Heart right ventricle (tissue), 16 donors: ENCODE data around the gene SLPI. TPM values are rescaled to one million over a fixed set of nuclear protein-coding genes. Genes with fewer than 3 reads are reported as not detected.

Experiments
- ATAC-seq, 8 donors: fragments of 200-7000 bp; cut with Tn5 transposase; one replicate each; pipeline ENCODE4 v1.9.1; 2020; ENCODE audit warnings: mild to moderate bottlenecking in 8 of 8, moderate library complexity in 8 of 8, moderate number of reproducible peaks in 1 of 8
- DNase-seq, 2 donors: peaks; one replicate each; pipeline ENCODE4 v3.0.0-alpha.2; 2020
- H3K27ac ChIP-seq, 10 donors: fragments of 200-600 bp; sonication (generic) in 2 of 10; one replicate each; pipeline versions ENCODE4 v1.5.0 to v1.8.0; 2020 to 2022; ENCODE audit warnings: mild to moderate bottlenecking in 3 of 10
- H3K27me3 ChIP-seq, 7 donors: fragments of 200-600 bp; one replicate each; pipeline ENCODE4 v1.8.0; 2021 to 2022; ENCODE audit warnings: mild to moderate bottlenecking in 2 of 7
- H3K36me3 ChIP-seq, 9 donors: fragments of 200-600 bp; sonication (generic) in 1 of 9; one replicate each; pipeline versions ENCODE4 v1.5.0 to v1.8.0; 2020 to 2022; ENCODE audit warnings: mild to moderate bottlenecking in 2 of 9
- H3K4me1 ChIP-seq, 9 donors: fragments of 200-600 bp; sonication (generic) in 1 of 9; one replicate each; pipeline versions ENCODE4 v1.5.0 to v1.8.0; 2020 to 2022; ENCODE audit warnings: mild to moderate bottlenecking in 4 of 9
- H3K4me3 ChIP-seq, 10 donors: fragments of 200-600 bp; sonication (generic) in 2 of 10; one replicate each; pipeline versions ENCODE4 v1.5.0 to v1.8.0; 2020 to 2022; ENCODE audit warnings: mild to moderate bottlenecking in 7 of 10, moderate library complexity in 2 of 10
- H3K9me3 ChIP-seq, 11 donors: fragments of 200-600 bp in 10 of 11; sonication (generic) in 2 of 11; one replicate each; pipeline versions ENCODE4 v1.5.0 to v1.8.0; 2013 to 2022; ENCODE audit warnings: mild to moderate bottlenecking in 2 of 11, control low read depth in 1 of 11, moderate library complexity in 1 of 11
- WGBS, 2 donors: extraction: QIAGEN DNeasy Blood & Tissue Kit; methylation state at CpG; one replicate each; pipeline ENCODE4 v1.1.7; 2013; ENCODE audit warnings: inconsistent platforms in 1 of 2; 5-methylcytosine and 5-hydroxymethylcytosine counted together
- intact Hi-C, 10 donors: fragments of 100-400 bp; cut with DNase I; formaldehyde crosslinking; loops; one replicate each; pipeline versions ENCODE4 v1.11.1 to v1.14.2; 2022
- polyA plus RNA-seq, 2 donors: library from polyadenylated mRNA; stranded (reverse); fragments of 200-250 nt; gene quantifications; one replicate each; pipeline ENCODE4 v1.2.3, GENCODE V29; 2013
- total RNA-seq, 10 donors: library from RNA; stranded (reverse); fragmentation: NEBNext Ultra II Directional in 3 of 10; extraction: Animal tissue kit (Norgen Biotek cat#: 25700) in 3 of 10; gene quantifications; one replicate each; pipeline versions ENCODE4 v1.2.1 to v1.2.4, GENCODE V29; 2021 to 2023
- TF ChIP-seq, protein P1 (sequence below), 9 donors: fragments of 200-600 bp; sonication (generic) in 2 of 9; IDR thresholded peaks; one replicate each; pipeline versions ENCODE4 v1.5.0 to v1.8.0; 2021 to 2022; ENCODE audit warnings: antibody characterized with exemption in 9 of 9, mild to moderate bottlenecking in 5 of 9, moderate library complexity in 1 of 9
- donor health status: Arrhythmogenic right ventricular cardiomyopathy.
- donor health status: ischemic (EF 13 %, LVEDD 7.1; RV severe dilation, severe dysfunction).
- donor health status: healthy with polysubstance abuse.
- donor health status: DM: no; HTN: yes; CAD: no.
- donor health status: DM: no; HTN: no; CAD: no.
- donor health status: ischemic (EF 25% LVEDD 6.9; RV normal size, moderate dysfunction).
- donor health status: ischemic (EF 25% LVEDD 5.7; RV mildly dilated, moderate dysfunction).
- donor health status: healthy.
- donor health status: DM: yes; HTN: yes; CAD: no.
- donor health status: Ischemic cardiomyopathy.
- donor health status: ischemic (EF 35%, LVEDD 5.7; RV mildly dilated, moderate dysfunction).
- donor health status: nonischemic (EF 11% LVEDD 7.7; RV severe dilation, severe dysfunction).
- donor health status: DM: yes; HTN: yes; CAD: no.
- donor health status: PGD.
- donor health status: ischemic (EF 29% LVEDD 5.4; RV normal size, mild dysfunction).
- donor health status: nonischemic (EF 23%, LVEDD 6.1; RV moderate dilation, normal function).

The SLPI gene
- total and polyA plus RNA-seq, 12 donors, result 0.43 to 5.1 (median 1.8) TPM; not detected in 4

DNA sequence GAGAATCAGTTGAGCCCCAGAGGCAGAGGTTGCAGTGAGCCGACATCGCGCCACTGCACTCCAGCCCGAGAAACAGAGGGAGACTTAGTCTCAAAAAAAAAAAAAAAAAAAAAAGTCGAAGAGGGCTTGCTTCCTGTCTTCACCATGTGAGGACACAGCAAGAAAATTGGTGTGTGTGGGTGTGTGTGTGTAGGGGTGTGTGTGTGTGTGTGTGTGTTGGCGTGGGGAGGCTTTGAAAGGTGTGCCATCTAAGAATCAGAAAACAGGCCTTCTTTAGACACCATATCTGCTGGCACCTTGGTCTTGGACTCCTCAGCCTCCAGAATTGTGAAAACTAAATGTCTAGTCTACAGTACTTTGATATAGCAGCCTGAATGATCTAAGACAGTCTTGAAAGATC, 45.4 kb upstream of the SLPI start:
- Histone ChIP-seq H3K36me3 (no peaks in the 10 kb centered on the region), H3K4me3 (no peak overlapping the region), H3K4me1 (no peaks in the 10 kb centered on the region), H3K27me3 (peaks cover 0 to 79% (median 54%) of the 10 kb centered on the region in 7 donors), H3K9me3 (no peaks in the 10 kb centered on the region), H3K27ac (no peak overlapping the region)
- TF ChIP-seq, protein P1, sequence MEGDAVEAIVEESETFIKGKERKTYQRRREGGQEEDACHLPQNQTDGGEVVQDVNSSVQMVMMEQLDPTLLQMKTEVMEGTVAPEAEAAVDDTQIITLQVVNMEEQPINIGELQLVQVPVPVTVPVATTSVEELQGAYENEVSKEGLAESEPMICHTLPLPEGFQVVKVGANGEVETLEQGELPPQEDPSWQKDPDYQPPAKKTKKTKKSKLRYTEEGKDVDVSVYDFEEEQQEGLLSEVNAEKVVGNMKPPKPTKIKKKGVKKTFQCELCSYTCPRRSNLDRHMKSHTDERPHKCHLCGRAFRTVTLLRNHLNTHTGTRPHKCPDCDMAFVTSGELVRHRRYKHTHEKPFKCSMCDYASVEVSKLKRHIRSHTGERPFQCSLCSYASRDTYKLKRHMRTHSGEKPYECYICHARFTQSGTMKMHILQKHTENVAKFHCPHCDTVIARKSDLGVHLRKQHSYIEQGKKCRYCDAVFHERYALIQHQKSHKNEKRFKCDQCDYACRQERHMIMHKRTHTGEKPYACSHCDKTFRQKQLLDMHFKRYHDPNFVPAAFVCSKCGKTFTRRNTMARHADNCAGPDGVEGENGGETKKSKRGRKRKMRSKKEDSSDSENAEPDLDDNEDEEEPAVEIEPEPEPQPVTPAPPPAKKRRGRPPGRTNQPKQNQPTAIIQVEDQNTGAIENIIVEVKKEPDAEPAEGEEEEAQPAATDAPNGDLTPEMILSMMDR (IDR thresholded peaks at IDR 0.05), result no peak
- 90 to 92% methylated on average over 6 of the region's 6 CpGs for WGBS, 2 donors
- DNase-seq (no peak), ATAC-seq (no peak)
- intact Hi-C loops, result loop anchor here in 1 of 10 donors (10.0 kb wide), 1 partner anchor 295 kb away; no protein-coding TSS in a partner anchor

DNA sequence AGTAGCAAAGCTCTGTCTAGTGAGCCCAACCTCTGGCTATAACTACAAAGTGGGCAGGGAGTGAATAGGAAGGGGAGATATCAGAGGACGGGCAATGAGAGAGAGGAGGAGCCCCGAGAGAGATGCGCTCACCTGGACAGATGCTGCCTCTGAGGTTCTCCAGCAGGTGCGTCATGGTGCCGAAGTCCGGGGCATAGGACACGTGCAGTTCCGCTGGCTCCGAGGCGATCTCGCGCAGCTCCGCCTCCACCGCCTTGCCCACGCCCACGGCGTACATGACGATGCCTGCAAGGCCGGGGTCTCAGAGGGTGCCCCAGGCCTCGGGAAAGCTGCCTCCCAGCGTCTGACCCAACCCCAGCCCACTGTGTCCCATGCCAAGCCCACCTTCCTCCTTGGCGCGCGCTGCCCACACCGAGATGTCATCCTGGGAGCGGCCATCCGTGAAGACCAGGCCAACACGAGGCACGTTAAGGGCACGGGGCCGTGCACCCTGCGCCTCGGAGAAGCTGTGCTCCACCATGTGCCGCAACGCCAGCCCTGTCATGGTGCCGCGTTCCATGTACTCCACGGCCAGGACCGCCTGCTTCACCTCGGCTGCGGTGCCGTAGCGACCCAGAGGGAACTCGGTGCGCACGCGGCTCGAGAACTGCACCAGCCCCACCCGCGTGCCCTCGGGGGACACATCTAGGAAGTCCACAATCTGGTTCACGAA, 43.6 kb upstream of the SLPI start:
- no peak overlapping the region for H3K27ac ChIP-seq
- H3K36me3 ChIP-seq, result no peaks in the 10 kb centered on the region
- 89 to 90% methylated on average over 52 of the region's 52 CpGs for WGBS, 2 donors
- ATAC-seq, result no peak
- no peak for DNase-seq
- H3K4me1 ChIP-seq, result peaks cover 0 to 14% (median 8%) of the 10 kb centered on the region in 9 donors
- intact Hi-C loops, result loop anchor here in 1 of 10 donors (10.0 kb wide), 1 partner anchor 293 kb away; no protein-coding TSS in a partner anchor
- H3K4me3 ChIP-seq, result no peak overlapping the region
- TF ChIP-seq, protein P1 (IDR thresholded peaks at IDR 0.05), result no peak
- H3K27me3 ChIP-seq, result peaks cover 5 to 78% (median 55%) of the 10 kb centered on the region in 7 donors
- H3K9me3 ChIP-seq, result no peaks in the 10 kb centered on the region

DNA sequence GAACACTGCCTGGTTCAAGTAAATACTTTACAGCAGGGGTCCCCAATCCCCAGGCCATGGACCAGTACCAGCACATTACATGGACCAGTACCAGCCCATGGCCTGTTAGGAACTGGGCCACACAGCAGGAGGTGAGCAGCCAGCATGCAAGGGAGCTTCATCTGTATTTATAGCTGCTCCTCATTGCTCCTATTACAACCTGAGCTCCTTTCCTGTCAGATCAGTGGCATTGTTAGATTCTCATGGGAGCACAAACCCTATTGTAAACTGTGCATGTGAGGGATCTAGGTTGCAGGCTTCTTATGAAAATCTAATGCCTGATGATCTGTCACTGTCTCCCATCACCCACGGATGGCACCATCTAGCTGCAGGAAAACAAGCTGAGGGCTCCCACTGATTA, 40.3 kb upstream of the SLPI start:
- no peak overlapping the region for H3K27ac ChIP-seq
- TF ChIP-seq, protein P1 (IDR thresholded peaks at IDR 0.05), result no peak
- intact Hi-C loops, result loop anchor here in 5 of 10 donors (5.0 to 10.0 kb wide), 4 partner anchors 252 to 290 kb away; no protein-coding TSS in a partner anchor
- 90 to 98% methylated on average over 1 of the region's 1 CpG for WGBS, 2 donors
- H3K4me1 ChIP-seq, result peaks cover 0 to 21% (median 9%) of the 10 kb centered on the region in 9 donors
- H3K27me3 ChIP-seq, result peaks cover 5 to 62% (median 43%) of the 10 kb centered on the region in 7 donors
- ATAC-seq (no peak), DNase-seq (no peak)
- H3K4me3 ChIP-seq, result no peak overlapping the region
- H3K36me3 ChIP-seq, result no peaks in the 10 kb centered on the region
- H3K9me3 ChIP-seq, result no peaks in the 10 kb centered on the region

DNA sequence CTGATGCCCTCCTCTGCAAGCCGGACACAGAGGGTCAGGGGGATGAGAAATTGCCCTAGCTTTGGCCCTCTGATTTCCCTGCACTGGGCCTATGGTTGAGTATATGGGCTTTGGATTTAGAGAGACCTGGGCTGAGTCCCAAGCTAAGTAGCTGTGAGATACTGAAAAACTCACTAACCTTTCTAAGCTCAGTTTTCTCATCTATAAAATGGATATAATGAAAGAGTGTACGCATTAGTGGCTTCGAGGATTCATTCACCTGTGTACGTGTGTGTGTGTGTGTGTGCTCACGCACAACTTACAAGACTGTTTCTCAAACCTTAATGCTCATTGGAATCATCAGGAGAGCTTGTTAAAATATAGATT, 39.6 kb upstream of the SLPI start:
- intact Hi-C loops, result loop anchor here in 5 of 10 donors (5.0 to 10.0 kb wide), 4 partner anchors 252 to 289 kb away; no protein-coding TSS in a partner anchor
- TF ChIP-seq, protein P1 (IDR thresholded peaks at IDR 0.05), result peak in 1 of 9 donors; percentile 5
- Histone ChIP-seq H3K27ac (no peak overlapping the region), H3K9me3 (no peaks in the 10 kb centered on the region), H3K27me3 (peaks cover 5 to 62% (median 43%) of the 10 kb centered on the region in 7 donors), H3K4me3 (peak overlapping the region in 8 of 10 donors; percentile 31 to 61 (median 54)), H3K4me1 (peaks cover 0 to 21% (median 9%) of the 10 kb centered on the region in 9 donors), H3K36me3 (no peaks in the 10 kb centered on the region)
- ATAC-seq (no peak), DNase-seq (no peak)
- WGBS, 2 donors, result 54 to 62% methylated on average over 5 of the region's 5 CpGs
